Effector memory CD4-positive, alpha-beta T cell (primary cell): ENCODE measurements around the gene CSK.
A peak's percentile ranks its signal among the peaks of the same experiment; 100 is the strongest.
"Not testable (repeated sequence)": the region's sequence is repeated elsewhere in the genome, so short reads cannot be mapped to it uniquely, and the experiment has no call there.

Experiments
- DNase-seq, 3 donors: peaks; one replicate each; pipeline ENCODE4 v3.0.0-alpha.2; 2020
- H3K27ac ChIP-seq: 2 replicates; pipeline ENCODE4 v1.7.0; 2013; ENCODE audit warnings: mild to moderate bottlenecking, low read length, moderate library complexity; ENCODE audit not compliant: insufficient read depth, poor library complexity, severe bottlenecking
- H3K27me3 ChIP-seq: replicated peaks from 2 replicates; pipeline ENCODE4 v1.7.0; 2013; ENCODE audit warnings: mild to moderate bottlenecking, low read length; ENCODE audit not compliant: insufficient read depth, control insufficient read depth, poor library complexity, severe bottlenecking
- H3K36me3 ChIP-seq: 2 replicates; pipeline ENCODE4 v1.7.0; 2013; ENCODE audit warnings: mild to moderate bottlenecking, low read length, moderate library complexity; ENCODE audit not compliant: control insufficient read depth, insufficient read depth
- H3K4me1 ChIP-seq: 2 replicates; pipeline ENCODE4 v1.7.0; 2013; ENCODE audit warnings: low read length, mild to moderate bottlenecking; ENCODE audit not compliant: control insufficient read depth, insufficient read depth, poor library complexity, severe bottlenecking
- H3K4me3 ChIP-seq: 2 replicates; pipeline ENCODE4 v1.7.0; 2013; ENCODE audit warnings: low read length, low read depth, mild to moderate bottlenecking; ENCODE audit not compliant: insufficient read depth, poor library complexity, severe bottlenecking
- H3K9me3 ChIP-seq: 2 replicates; pipeline ENCODE4 v1.7.0; 2013; ENCODE audit warnings: mild to moderate bottlenecking, low read length, moderate library complexity; ENCODE audit not compliant: control insufficient read depth
- total RNA-seq, 3 donors: gene quantifications; one replicate each; lab custom pipeline; 2026; lab: John Stamatoyannopoulos, UW

The CSK gene
- total RNA-seq, result 125 to 160 (median 158) reads per million in 3 donors

DNA sequence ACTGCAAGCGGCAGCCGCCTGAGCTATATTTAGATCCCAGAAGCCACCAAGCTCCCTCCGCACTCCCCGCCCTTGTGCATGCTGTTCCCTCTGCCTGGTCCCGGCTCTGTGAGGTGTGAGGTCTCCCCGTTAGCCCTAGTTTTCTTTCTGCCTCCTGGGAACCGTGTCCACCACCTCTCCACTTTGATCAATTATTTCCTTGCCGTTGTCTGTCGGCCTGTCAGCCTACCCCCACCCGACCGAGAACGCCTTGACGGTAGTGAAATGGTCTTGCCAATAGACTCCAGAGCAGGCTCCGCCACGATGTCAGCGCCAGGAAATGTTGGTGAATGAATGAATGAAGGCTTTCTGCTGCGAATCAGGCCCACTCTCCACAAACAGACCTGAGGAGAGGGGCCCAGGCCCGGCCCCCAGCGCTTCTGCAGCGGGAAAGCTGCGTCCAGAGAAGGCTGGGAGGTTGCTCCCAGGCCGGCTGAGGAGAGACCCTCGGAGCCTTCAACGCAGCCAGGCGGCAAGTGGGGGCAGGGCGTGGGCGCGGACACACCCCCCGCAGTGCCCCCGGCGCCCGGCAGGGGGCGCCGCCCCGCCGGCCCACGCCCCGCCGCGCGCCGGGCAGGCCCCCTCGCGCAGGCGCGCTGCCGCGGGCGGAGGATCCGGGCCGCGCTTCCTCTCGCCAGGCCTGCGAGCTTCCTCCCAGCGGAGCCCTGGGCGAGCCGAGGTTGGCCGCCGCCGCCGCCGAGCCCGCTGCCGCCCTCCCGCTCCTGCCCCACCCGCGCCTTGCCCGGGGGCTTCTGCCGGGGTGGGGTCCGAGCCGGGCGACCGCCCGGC, at the start of gene CSK:
Gene CSK (plus strand): TSS at position 650 of the 828 bp plus-strand sequence. CDS start 16,218 bp downstream, outside the sequence.
- no peaks in the 10 kb centered on the region for H3K9me3 ChIP-seq
- DNase-seq, result peak; percentile 65 to 74 (median 68)
- peak within 1 kb of the TSS; percentile 99 for H3K4me3 ChIP-seq
- peaks cover 77% of the 10 kb centered on the region for H3K4me1 ChIP-seq
- no peaks in the 10 kb centered on the region for H3K27me3 ChIP-seq
- H3K36me3 ChIP-seq, result no peaks in the 10 kb centered on the region
- peak within 1 kb of the TSS; percentile 90 for H3K27ac ChIP-seq

DNA sequence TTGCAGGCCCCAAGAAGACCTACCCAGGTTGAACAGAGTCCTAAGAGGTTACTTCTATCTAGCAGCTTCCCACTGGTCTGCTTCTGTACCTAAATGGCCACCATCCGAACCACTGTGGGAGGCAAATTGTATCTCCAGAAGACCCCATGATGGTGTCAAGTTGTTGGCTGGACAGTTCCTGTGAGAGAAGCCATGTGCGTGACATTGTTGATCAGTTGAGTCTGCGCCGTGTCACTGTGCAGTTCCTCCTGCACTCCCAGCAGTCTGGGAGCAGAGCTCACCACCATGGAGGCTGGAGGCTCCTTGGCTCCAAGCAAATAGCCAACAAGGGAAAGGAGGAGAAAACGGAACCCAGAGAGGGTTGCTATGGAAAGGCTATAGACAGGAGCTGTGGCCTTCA, 49.0 kb upstream of the CSK start:
- no peaks in the 10 kb centered on the region for H3K9me3 ChIP-seq
- no peak overlapping the region for H3K27ac ChIP-seq
- H3K4me3 ChIP-seq, result no peak overlapping the region
- no peaks in the 10 kb centered on the region for H3K4me1 ChIP-seq
- no peak for DNase-seq
- no peaks in the 10 kb centered on the region for H3K27me3 ChIP-seq
- no peaks in the 10 kb centered on the region for H3K36me3 ChIP-seq

DNA sequence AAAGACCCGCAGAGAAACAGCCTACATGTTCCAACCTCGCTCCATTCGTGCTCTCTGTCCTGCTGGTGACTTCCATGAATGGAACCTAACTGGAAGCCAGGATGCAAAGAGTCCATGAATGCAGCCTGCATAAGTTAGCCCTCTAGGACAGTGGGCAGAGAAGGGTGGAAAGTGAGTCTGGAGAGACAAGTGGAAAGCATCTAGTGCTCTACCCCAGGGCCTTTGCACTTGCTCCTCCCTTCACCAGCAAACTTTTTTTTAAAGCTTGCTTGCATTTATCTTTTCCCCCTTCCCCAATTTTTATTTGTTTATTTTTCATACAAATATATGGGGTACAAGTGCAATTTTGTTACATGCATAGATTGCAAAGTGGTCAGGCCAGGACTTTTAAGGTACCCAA, 48.6 kb upstream of the CSK start:
- Histone ChIP-seq H3K4me3 (no peak overlapping the region), H3K36me3 (no peaks in the 10 kb centered on the region), H3K27ac (no peak overlapping the region), H3K27me3 (no peaks in the 10 kb centered on the region), H3K4me1 (no peaks in the 10 kb centered on the region), H3K9me3 (no peaks in the 10 kb centered on the region)
- no peak for DNase-seq

GRCh38 chr15:74735305-74735704, 46.6 kb upstream of the CSK start:
- Histone ChIP-seq H3K4me3 (no peak overlapping the region), H3K27me3 (no peaks in the 10 kb centered on the region), H3K9me3 (no peaks in the 10 kb centered on the region)

GRCh38 chr15:74738239-74738638, 43.6 kb upstream of the CSK start:
- not testable (repeated sequence) for H3K4me1 ChIP-seq, H3K27ac ChIP-seq, DNase-seq, H3K9me3 ChIP-seq, H3K36me3 ChIP-seq, H3K4me3 ChIP-seq, H3K27me3 ChIP-seq

More at GRCh38 chr15:74735305-74735704, 46.6 kb upstream of the CSK start:
- no peak for DNase-seq
- Histone ChIP-seq H3K36me3 (no peaks in the 10 kb centered on the region), H3K27ac (no peak overlapping the region), H3K4me1 (no peaks in the 10 kb centered on the region)

DNA sequence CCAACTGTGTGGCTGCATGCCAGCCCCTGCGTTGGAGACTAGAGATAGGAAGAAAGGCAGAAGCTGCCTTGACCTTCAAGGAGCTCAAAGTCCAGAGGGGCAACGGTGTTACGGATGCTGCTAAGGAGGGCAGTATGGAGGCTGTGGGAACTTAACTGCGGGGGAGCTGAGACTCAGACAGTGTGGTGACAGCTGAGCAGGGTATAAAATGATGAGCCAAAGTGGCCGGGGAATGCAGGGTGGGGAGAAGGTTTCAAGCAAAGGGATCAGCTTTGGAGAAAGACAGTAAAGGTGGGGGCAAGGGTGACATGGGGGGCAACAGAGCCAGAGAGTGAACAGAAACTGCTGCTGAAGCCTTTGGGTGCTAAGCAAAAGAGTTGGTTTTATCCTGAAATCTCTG, 39.5 kb upstream of the CSK start:
- no peak for DNase-seq

GRCh38 chr15:74746389-74746788, 35.5 kb upstream of the CSK start:
- DNase-seq, result no peak
- H3K4me1 ChIP-seq, result no peaks in the 10 kb centered on the region
- no peaks in the 10 kb centered on the region for H3K27me3 ChIP-seq
- H3K9me3 ChIP-seq, result no peaks in the 10 kb centered on the region
- H3K4me3 ChIP-seq, result no peak overlapping the region
- no peaks in the 10 kb centered on the region for H3K36me3 ChIP-seq
- no peak overlapping the region for H3K27ac ChIP-seq

More for the DNA sequence above, 39.5 kb upstream of the CSK start:
- H3K4me3 ChIP-seq, result no peak overlapping the region
- H3K27me3 ChIP-seq, result no peaks in the 10 kb centered on the region
- H3K36me3 ChIP-seq, result no peaks in the 10 kb centered on the region
- H3K4me1 ChIP-seq, result no peaks in the 10 kb centered on the region
- H3K27ac ChIP-seq, result no peak overlapping the region
- H3K9me3 ChIP-seq, result no peaks in the 10 kb centered on the region

DNA sequence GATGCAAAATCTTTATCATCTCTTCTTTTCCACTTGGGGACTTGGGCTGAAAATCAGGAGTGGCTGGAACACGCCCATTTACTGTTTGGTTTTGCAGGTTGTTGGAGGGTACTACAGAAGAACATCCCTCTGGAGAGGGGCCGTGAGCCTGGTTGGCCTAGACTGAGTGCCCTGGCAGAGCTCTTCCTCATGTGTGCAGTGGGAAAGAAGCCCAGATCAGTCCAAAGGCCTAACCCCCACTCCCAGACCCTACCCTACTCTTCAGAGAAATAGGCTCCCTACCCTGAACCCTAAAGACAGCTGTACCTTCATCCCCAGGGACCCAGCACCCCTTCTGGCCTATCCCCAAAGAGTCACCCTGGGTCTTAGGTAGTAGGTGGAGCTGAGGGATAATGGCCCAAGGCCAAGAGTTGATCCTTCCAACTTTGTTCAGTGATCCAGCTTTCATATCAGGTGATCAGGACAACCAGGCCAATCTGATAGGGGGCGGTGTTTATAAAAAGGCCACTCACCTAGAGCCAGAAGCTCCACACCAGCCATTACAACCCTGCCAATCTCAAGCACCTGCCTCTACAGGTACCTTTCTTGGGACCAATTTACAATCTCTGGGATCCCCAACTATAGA, 33.4 kb upstream of the CSK start, which contains the start of gene CYP1A2:
Gene CYP1A2 (plus strand): TSS at position 524 of the 625 bp plus-strand sequence. CDS start 894 bp downstream, outside the sequence.
- Histone ChIP-seq H3K36me3 (no peaks in the 10 kb centered on the region), H3K27me3 (no peaks in the 10 kb centered on the region), H3K4me1 (no peaks in the 10 kb centered on the region), H3K4me3 (no peak within 1 kb of the TSS), H3K9me3 (no peaks in the 10 kb centered on the region), H3K27ac (no peak within 1 kb of the TSS)
- DNase-seq, result no peak

DNA sequence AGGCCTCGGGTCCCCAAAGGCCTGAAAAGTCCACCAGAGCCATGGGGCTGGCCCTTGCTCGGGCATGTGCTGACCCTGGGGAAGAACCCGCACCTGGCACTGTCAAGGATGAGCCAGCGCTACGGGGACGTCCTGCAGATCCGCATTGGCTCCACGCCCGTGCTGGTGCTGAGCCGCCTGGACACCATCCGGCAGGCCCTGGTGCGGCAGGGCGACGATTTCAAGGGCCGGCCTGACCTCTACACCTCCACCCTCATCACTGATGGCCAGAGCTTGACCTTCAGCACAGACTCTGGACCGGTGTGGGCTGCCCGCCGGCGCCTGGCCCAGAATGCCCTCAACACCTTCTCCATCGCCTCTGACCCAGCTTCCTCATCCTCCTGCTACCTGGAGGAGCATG, 32.0 kb upstream of the CSK start:
- Histone ChIP-seq H3K36me3 (no peaks in the 10 kb centered on the region), H3K4me1 (no peaks in the 10 kb centered on the region), H3K4me3 (no peak overlapping the region), H3K27ac (no peak overlapping the region), H3K9me3 (no peaks in the 10 kb centered on the region), H3K27me3 (no peaks in the 10 kb centered on the region)
- no peak for DNase-seq

GRCh38 chr15:74750751-74751150, 31.1 kb upstream of the CSK start:
- no peak overlapping the region for H3K4me3 ChIP-seq
- no peaks in the 10 kb centered on the region for H3K4me1 ChIP-seq
- H3K27me3 ChIP-seq, result no peaks in the 10 kb centered on the region
- no peaks in the 10 kb centered on the region for H3K36me3 ChIP-seq
- no peak for DNase-seq
- no peaks in the 10 kb centered on the region for H3K9me3 ChIP-seq
- no peak overlapping the region for H3K27ac ChIP-seq
